IMR-90 (cell line): Measurements from ENCODE around the gene RBMS2. TPM values are rescaled to one million over a fixed set of nuclear protein-coding genes. Genes with fewer than 3 reads are reported as not detected.
A peak's percentile ranks its signal among the peaks of the same experiment; 100 is the strongest.

Experiments used
- ATAC-seq: fragments of 200-7000 bp; cut with Tn5 transposase; 2 replicates; pipeline ENCODE4 v1.9.1; 2020; ENCODE audit warnings: low read depth, mild to moderate bottlenecking, moderate library complexity
- BruUV-seq: library from RNA; stranded (reverse); fragments of 400-500 nt; replicated peaks from 2 replicates; lab custom pipeline; 2021; lab: Mats Ljungman, UMichigan
- CTCF ChIA-PET: fragments of 300-600 bp; formaldehyde crosslinking; extraction: SDS; loops from one replicate; lab custom pipeline; 2021; ENCODE audit warnings: antibody characterized with exemption; lab: Yijun Ruan, JAX
- POLR2A ChIA-PET: fragments of 300-600 bp; sonication (Branson Sonifier 250); formaldehyde crosslinking; loops from one replicate; lab custom pipeline; 2022; ENCODE audit warnings: antibody characterized with exemption; ENCODE audit not compliant: unreplicated experiment; lab: Charles Lee
- DNase-seq: peaks from one replicate; pipeline ENCODE4 v3.0.0; 2013
- H2AFZ ChIP-seq: replicated peaks from 2 replicates; pipeline ENCODE3; 2013; ENCODE audit warnings: low read length, mild to moderate bottlenecking; ENCODE audit not compliant: poor library complexity
- H2AK5ac ChIP-seq: 2 replicates; pipeline ENCODE4 v1.6.1; 2013; ENCODE audit warnings: low read depth, low read length, inconsistent platforms
- H2AK9ac ChIP-seq: replicated peaks from 2 replicates; pipeline ENCODE3; 2013; ENCODE audit warnings: mild to moderate bottlenecking, low read depth, low read length, moderate library complexity; ENCODE audit not compliant: poor library complexity
- H2BK120ac ChIP-seq: 2 replicates; pipeline ENCODE4 v1.6.1; 2013; ENCODE audit warnings: low read depth, low read length, inconsistent platforms
- H2BK15ac ChIP-seq: 3 replicates; pipeline ENCODE4 v1.6.1; 2013; ENCODE audit warnings: low read depth, low read length, inconsistent platforms
- H2BK20ac ChIP-seq: 2 replicates; pipeline ENCODE4 v1.6.1; 2013; ENCODE audit warnings: low read depth, mild to moderate bottlenecking, inconsistent platforms, low read length, moderate library complexity
- H2BK5ac ChIP-seq: 2 replicates; pipeline ENCODE4 v1.6.1; 2013; ENCODE audit warnings: mild to moderate bottlenecking, low read depth, low read length, inconsistent platforms; ENCODE audit not compliant: poor library complexity, severe bottlenecking
- H3K14ac ChIP-seq: replicated peaks from 2 replicates; pipeline ENCODE4 v1.6.1; 2013; ENCODE audit warnings: low read depth, low read length, inconsistent platforms
- H3K18ac ChIP-seq: 2 replicates; pipeline ENCODE4 v1.6.1; 2013; ENCODE audit warnings: low read depth, low read length, control low read depth
- H3K23ac ChIP-seq: 2 replicates; pipeline ENCODE4 v1.6.1; 2013; ENCODE audit warnings: low read depth, low read length, inconsistent platforms
- H3K27ac ChIP-seq: 2 replicates; pipeline ENCODE4 v1.5.1; 2013; ENCODE audit warnings: mild to moderate bottlenecking, control low read depth, low read length; ENCODE audit not compliant: insufficient read depth
- H3K27me3 ChIP-seq: 2 replicates; pipeline ENCODE4 v1.6.1; 2013; ENCODE audit warnings: low read length; ENCODE audit not compliant: control insufficient read depth, insufficient read depth
- H3K36me3 ChIP-seq: 2 replicates; pipeline ENCODE4 v1.6.1; 2013; ENCODE audit warnings: low read length, mixed read lengths; ENCODE audit not compliant: control insufficient read depth, insufficient read depth
- H3K4ac ChIP-seq: 2 replicates; pipeline ENCODE4 v1.6.1; 2013; ENCODE audit warnings: low read depth, low read length, inconsistent platforms
- H3K4me1 ChIP-seq: 2 replicates; pipeline ENCODE4 v1.6.1; 2013; ENCODE audit warnings: low read length, mixed read lengths; ENCODE audit not compliant: control insufficient read depth, insufficient read depth
- H3K4me2 ChIP-seq: 2 replicates; pipeline ENCODE4 v1.6.1; 2013; ENCODE audit warnings: low read depth, mild to moderate bottlenecking, control low read depth, low read length, moderate library complexity
- H3K4me3 ChIP-seq: 2 replicates; pipeline ENCODE4 v1.5.1; 2013; ENCODE audit warnings: low read depth, mild to moderate bottlenecking, control low read depth, low read length, moderate library complexity; ENCODE audit not compliant: insufficient read depth
- H3K56ac ChIP-seq: 2 replicates; pipeline ENCODE4 v1.6.1; 2013; ENCODE audit warnings: low read length, inconsistent platforms; ENCODE audit not compliant: insufficient read depth; ENCODE audit errors: extremely low read depth
- H3K79me1 ChIP-seq, 2 experiments: 2 replicates each; pipeline ENCODE4 v1.6.1; 2013; ENCODE audit warnings: low read length in 2 of 2, inconsistent platforms in 1 of 2, low read depth in 1 of 2
- H3K9ac ChIP-seq: 2 replicates; pipeline ENCODE4 v1.6.1; 2013; ENCODE audit warnings: low read depth, low read length, control low read depth
- H3K9me1 ChIP-seq: 2 replicates; pipeline ENCODE4 v1.6.1; 2013; ENCODE audit warnings: low read length, inconsistent platforms; ENCODE audit not compliant: insufficient read depth
- H3K9me3 ChIP-seq: 2 replicates; pipeline ENCODE4 v1.6.1; 2013; ENCODE audit warnings: low read length; ENCODE audit not compliant: control insufficient read depth, insufficient read depth
- H4K20me1 ChIP-seq: 2 replicates; pipeline ENCODE4 v1.6.1; 2013; ENCODE audit warnings: low read length, inconsistent platforms; ENCODE audit not compliant: insufficient read depth
- H4K5ac ChIP-seq: 2 replicates; pipeline ENCODE4 v1.6.1; 2013; ENCODE audit warnings: mild to moderate bottlenecking, low read depth, low read length, control low read depth
- H4K8ac ChIP-seq, 2 experiments: 2 replicates each; pipeline ENCODE4 v1.6.1; 2013; ENCODE audit warnings: low read depth in 2 of 2, low read length in 2 of 2, control low read depth in 1 of 2, inconsistent platforms in 1 of 2
- H4K91ac ChIP-seq: 2 replicates; pipeline ENCODE4 v1.6.1; 2013; ENCODE audit warnings: low read depth, low read length, inconsistent platforms; ENCODE audit not compliant: insufficient read depth
- BHLHE40 ChIP-seq: fragments of 150-350 bp; IDR thresholded peaks from 2 replicates; pipeline ENCODE4 v1.6.1; 2016; ENCODE audit warnings: mild to moderate bottlenecking, low read depth, low read length
- CEBPB ChIP-seq: IDR thresholded peaks from 2 replicates; pipeline ENCODE4 v1.6.1; 2012; ENCODE audit warnings: low read depth, low read length, improper control_type of control experiment
- CHD1 ChIP-seq: IDR thresholded peaks from 2 replicates; pipeline ENCODE4 v1.6.1; 2012; ENCODE audit warnings: low read depth, low read length, improper control_type of control experiment
- FOS ChIP-seq: fragments of 150-350 bp; IDR thresholded peaks from 2 replicates; pipeline ENCODE4 v1.6.1; 2016; ENCODE audit warnings: low read depth, low read length
- MAFK ChIP-seq: IDR thresholded peaks from 2 replicates; pipeline ENCODE4 v1.6.1; 2012; ENCODE audit warnings: low read depth, low read length, improper control_type of control experiment
- MAZ ChIP-seq: IDR thresholded peaks from 2 replicates; pipeline ENCODE4 v1.6.1; 2012; ENCODE audit warnings: low read depth, mild to moderate bottlenecking, low read length, improper control_type of control experiment, moderate library complexity, borderline replicate concordance
- MXI1 ChIP-seq: IDR thresholded peaks from 2 replicates; pipeline ENCODE4 v1.6.1; 2012; ENCODE audit warnings: low read depth, mild to moderate bottlenecking, low read length, moderate library complexity, borderline replicate concordance
- NFE2L2 ChIP-seq: fragments of 150-350 bp; IDR thresholded peaks from 2 replicates; pipeline ENCODE4 v1.6.1; 2016; ENCODE audit warnings: low read depth, mild to moderate bottlenecking, low read length
- RAD21 ChIP-seq: IDR thresholded peaks from 2 replicates; pipeline ENCODE4 v1.6.1; 2012; ENCODE audit warnings: low read length, improper control_type of control experiment
- RCOR1 ChIP-seq: IDR thresholded peaks from 2 replicates; pipeline ENCODE4 v1.6.1; 2012; ENCODE audit warnings: mild to moderate bottlenecking, low read length, improper control_type of control experiment; ENCODE audit not compliant: insufficient replicate concordance
- RFX5 ChIP-seq: IDR thresholded peaks from 2 replicates; pipeline ENCODE4 v1.8.0; 2012; ENCODE audit warnings: low read depth, mild to moderate bottlenecking, low read length, moderate library complexity
- SMC3 ChIP-seq: fragments of 150-350 bp; IDR thresholded peaks from 2 replicates; pipeline ENCODE4 v1.6.1; 2016; ENCODE audit warnings: low read depth, mild to moderate bottlenecking, antibody characterized with exemption, low read length, moderate library complexity
- USF2 ChIP-seq: fragments of 150-350 bp; IDR thresholded peaks from 2 replicates; pipeline ENCODE4 v1.6.1; 2017; ENCODE audit warnings: mild to moderate bottlenecking, antibody characterized with exemption, low read length, low read depth
- WGBS, 2 experiments: methylation state at CpG; one replicate each; pipeline versions ENCODE4 v1.1.5 to v1.1.7; 2013; ENCODE audit warnings: missing lambda C conversion rate in 2 of 2; ENCODE audit not compliant: insufficient read length in 1 of 2; ENCODE audit errors: extremely low coverage in 2 of 2; 5-methylcytosine and 5-hydroxymethylcytosine counted together
- dilution Hi-C: fragments of 300-500 bp; cut with HindIII; formaldehyde crosslinking; loops from one replicate; pipeline ENCODE4 v1.14.3; 2018; ENCODE audit warnings: low sequenced_read_pairs; ENCODE audit not compliant: unreplicated experiment
- in situ Hi-C: fragments of 300-500 bp; cut with MboI; formaldehyde crosslinking; loops from 3 replicates; pipeline ENCODE4 v1.14.3; 2019; ENCODE audit warnings: low sequenced_read_pairs, inconsistent platforms, mixed read lengths
- intact Hi-C: fragments of 100-400 bp; cut with micrococcal nuclease; formaldehyde crosslinking; loops from 2 replicates; pipeline ENCODE4 v1.10.0; 2022
- polyA plus RNA-seq, 3 experiments: library from polyadenylated mRNA; depleted of rRNA; stranded (reverse); fragments of >200 nt; gene quantifications; 2 replicates each; pipeline ENCODE4 v1.2.3, GENCODE V29; 2012; ENCODE audit warnings: low replicate concordance in 1 of 3
- total RNA-seq: library from RNA; depleted of rRNA; stranded (reverse); fragments of >200 nt; gene quantifications from 2 replicates; pipeline ENCODE4 v1.2.3, GENCODE V29; 2012

RBMS2 gene
- total and polyA plus RNA-seq, 2 of the 4 experiments (the other 2 are of a cell fraction) = 38.0 to 43.6 TPM

GRCh38 chr12:56521209-56521589 lies 421 bp upstream of the RBMS2 start:
- H2AK9ac ChIP-seq = no peak overlapping the region
- H3K79me1 ChIP-seq = peaks cover 0 to 23% of the 10 kb centered on the region in 2 experiments; a peak in 2 of 4 replicates
- H3K4ac ChIP-seq = peak overlapping the region; percentile 69; the same call in 1 of the 2 replicates
- H2BK15ac ChIP-seq = peak overlapping the region; percentile 55; the same call in 1 of the 3 replicates
- DNase-seq = no peak
- H4K8ac ChIP-seq = peak overlapping the region in 1 of 2 experiments; percentile 45; a peak in 2 of 4 replicates
- in situ Hi-C loops = loop anchor here (5.0 to 25.0 kb wide), 2 partner anchors 46 to 466 kb away; a partner anchor contains a TSS
- ATAC-seq = no peak
- dilution Hi-C loops = no loop called here
- H2BK20ac ChIP-seq = peak overlapping the region; percentile 73; the same call in 1 of the 2 replicates
- H2BK5ac ChIP-seq = peak overlapping the region; percentile 84
- TF ChIP-seq USF2 (no peak), MAZ (no peak), FOS (no peak), RFX5 (no peak), MAFK (no peak), MXI1 (no peak), BHLHE40 (no peak), RAD21 (no peak), CEBPB (no peak), SMC3 (no peak), NFE2L2 (no peak), RCOR1 (no peak), CHD1 (no peak)
- ChIA-PET CTCF (interaction anchor here (0.6 to 1.0 kb wide), 5 partner anchors 19 to 215 kb away, joined by 3 to 4 read pairs (median 3); no protein-coding TSS in a partner anchor), POLR2A (interaction anchor here (0.8 to 1.1 kb wide), 3 partner anchors 20 to 115 kb away, joined by 3 to 5 read pairs (median 3); no protein-coding TSS in a partner anchor)
- peak overlapping the region; percentile 37; the same call in 1 of the 2 replicates for H2AK5ac ChIP-seq
- H4K91ac ChIP-seq = peak overlapping the region; percentile 56; the same call in 1 of the 2 replicates
- H3K9ac ChIP-seq = 0 out of 2 replicates have a peak overlapping the region, but pooled peaks have one; percentile 38
- peak overlapping the region; percentile 43 for H4K5ac ChIP-seq
- no peaks in the 10 kb centered on the region for H4K20me1 ChIP-seq
- peak overlapping the region; percentile 51 for H3K27ac ChIP-seq
- no TSS peak for BruUV-seq
- peak overlapping the region; percentile 89 for H3K4me2 ChIP-seq
- no peaks in the 10 kb centered on the region for H3K9me3 ChIP-seq
- intact Hi-C loops = no loop called here
- H3K56ac ChIP-seq = no peak overlapping the region
- H3K36me3 ChIP-seq = peaks cover 4% of the 10 kb centered on the region
- H3K4me3 ChIP-seq = no peak overlapping the region
- no peak overlapping the region for H2AFZ ChIP-seq
- H3K14ac ChIP-seq = no peak overlapping the region
- H2BK120ac ChIP-seq = peak overlapping the region; percentile 38; the same call in 1 of the 2 replicates
- peak overlapping the region; percentile 6; the same call in 1 of the 2 replicates for H3K23ac ChIP-seq
- H3K9me1 ChIP-seq = peaks cover 6% of the 10 kb centered on the region
- no peaks in the 10 kb centered on the region for H3K27me3 ChIP-seq
- H3K4me1 ChIP-seq = peaks cover 8% of the 10 kb centered on the region
- no CpG with 5 or more reads among the region's 8 CpGs for WGBS, 2 experiments
- H3K18ac ChIP-seq = peak overlapping the region; percentile 71; the same call in 1 of the 2 replicates
